HL-60/S4 treated with retinoic acid at 250 ng/mL for 4 days and 3 days (cell line): ENCODE data around the gene ABCA2.

Source experiments
- in situ Hi-C: fragments of 300-500 bp; cut with MboI; formaldehyde crosslinking; loops from 2 replicates; pipeline ENCODE4 v1.7.0; 2022; ENCODE audit warnings: low sequenced_read_pairs

The ABCA2 gene

GRCh38 chr9:136969774-136970173 is 58.3 kb downstream of the ABCA2 start:
- in situ Hi-C loops = no loop called here

DNA sequence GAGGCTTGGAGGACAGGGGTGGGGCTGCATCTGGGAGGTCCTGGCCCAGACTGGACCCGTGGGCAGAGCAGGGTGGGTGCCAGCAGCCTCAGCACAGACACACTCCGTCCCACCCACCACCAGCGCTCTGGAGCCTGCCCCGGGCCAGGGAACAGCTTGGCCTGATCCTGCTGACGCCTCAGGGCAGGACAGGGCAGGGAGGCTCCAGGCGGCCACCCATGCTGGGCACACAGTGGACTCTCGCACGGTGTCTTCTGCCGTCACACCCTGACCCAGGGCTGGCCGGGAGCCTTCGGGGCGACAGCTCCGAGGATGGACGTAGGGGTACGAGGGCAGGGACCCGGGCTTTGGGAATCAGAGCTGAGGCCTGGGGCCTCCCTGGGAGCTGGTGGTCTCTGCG is 58.9 kb downstream of the ABCA2 start:
- in situ Hi-C loops = no loop called here

GRCh38 chr9:136968333-136969127 is 59.5 kb downstream of the ABCA2 start:
- in situ Hi-C loops = no loop called here

DNA sequence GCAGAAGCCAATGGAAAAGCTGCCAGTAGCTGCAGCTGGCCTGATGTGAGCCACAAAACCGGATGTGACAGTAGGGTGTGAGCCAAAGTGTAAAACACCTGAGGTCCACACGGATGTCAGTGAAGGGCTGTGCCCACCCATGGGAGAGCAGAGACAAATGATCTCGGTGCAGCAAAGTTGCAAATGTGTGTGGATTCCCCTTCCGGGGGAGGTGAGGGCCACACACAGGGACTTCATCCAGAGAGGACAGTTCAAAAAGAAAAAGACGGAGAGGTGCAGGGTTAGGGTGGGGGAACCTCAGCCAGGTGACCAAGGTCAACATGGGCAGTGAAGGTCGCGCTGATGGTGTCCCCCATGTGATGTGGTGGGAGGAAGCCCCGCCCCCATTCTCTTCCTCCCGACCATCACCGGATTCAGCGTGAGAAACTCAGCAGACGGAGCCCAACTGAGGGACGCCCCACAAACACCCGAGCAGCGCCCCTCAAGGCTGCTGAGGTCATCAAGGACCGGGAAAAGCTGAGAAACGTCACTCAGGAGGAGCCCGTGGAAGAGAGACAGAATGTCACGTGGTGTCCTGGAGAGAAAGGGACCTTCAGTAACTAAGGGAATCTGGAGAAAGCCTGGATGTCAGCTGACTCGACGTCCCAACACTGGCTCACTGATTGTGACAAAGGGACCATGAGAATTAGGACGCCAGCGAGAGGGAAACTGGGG is 62.1 kb downstream of the ABCA2 start:
- in situ Hi-C loops = no loop called here

DNA sequence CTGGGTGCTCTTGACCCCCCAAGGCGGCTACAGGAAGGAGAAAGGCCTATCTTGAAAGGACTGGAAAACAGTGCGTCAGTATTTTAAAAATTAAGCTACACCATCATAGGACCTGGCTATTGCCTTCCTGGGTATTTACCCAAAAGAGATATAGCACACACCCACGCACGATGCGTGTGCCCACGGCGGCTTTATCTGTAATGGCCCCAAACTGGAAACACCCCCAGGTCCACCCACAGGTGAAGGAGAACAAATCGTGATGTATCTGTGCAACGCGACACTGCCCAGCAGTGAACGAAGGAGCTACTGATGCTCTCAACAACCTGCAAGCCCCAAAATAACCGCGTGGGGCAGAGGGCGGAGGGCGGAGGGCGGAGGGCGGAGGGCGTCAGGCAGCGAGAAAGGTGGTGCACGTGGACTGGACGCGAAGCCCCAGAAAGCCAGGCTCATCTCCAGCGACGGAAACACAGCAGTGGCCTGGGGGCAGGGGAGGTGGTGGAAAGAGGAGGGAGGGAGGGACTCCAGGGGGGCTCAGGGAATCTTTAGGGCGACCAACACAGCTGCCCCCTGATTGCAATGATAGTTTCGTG is 63.1 kb downstream of the ABCA2 start:
- in situ Hi-C loops = no loop called here

DNA sequence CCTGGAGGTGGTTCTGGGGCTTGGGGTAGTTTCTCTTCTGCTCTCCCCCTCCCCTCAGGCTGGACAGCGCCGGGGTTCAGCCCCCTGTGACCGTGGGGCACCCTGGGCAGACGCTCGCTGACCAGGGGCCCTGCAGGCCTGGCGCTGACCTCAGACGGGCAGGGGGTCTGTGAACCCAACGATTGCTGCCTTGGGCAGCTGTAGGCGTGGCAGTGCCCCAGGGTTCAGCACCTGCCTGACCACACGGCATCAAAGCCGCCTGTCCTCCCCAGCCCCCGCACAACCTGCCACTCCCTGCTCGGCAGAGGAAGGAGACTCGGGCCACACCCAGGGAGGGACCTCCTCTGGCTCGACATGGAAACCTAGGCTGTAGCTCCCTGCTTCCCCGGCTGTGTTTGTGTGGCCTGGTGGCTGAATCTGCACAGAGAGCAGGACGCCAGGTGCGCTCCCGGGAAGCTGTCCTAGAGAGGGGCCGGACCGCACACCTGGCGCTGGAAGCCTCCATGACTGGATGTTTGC is 63.8 kb downstream of the ABCA2 start:
- in situ Hi-C loops = no loop called here

DNA sequence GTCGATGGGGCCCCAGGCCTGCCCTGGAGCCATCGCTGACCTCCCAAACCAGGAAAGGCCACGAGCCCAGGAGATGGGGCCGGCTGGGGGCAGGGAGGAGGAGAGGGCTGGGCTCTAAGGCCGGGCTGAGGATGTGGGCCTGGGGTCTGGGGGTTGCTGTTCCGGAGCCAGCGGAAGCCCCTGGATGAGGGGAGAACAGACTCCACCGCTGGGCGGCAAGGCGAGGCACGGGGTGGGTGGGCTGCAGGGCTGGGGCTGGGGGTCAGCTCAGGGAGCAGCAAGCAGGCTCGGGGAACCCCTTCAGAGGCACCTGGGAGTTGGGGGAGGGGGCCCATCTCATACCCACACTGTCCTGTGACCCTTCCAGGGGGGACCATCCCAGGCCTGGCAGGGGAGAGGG is 64.3 kb downstream of the ABCA2 start:
- in situ Hi-C loops = no loop called here

GRCh38 chr9:136963341-136963740 is 64.7 kb downstream of the ABCA2 start:
- in situ Hi-C loops = no loop called here

- in situ Hi-C loops = no loop called here
Observed at GRCh38 chr9:136962701-136963248, 65.3 kb downstream of the ABCA2 start.

GRCh38 chr9:136962163-136962562 is 65.9 kb downstream of the ABCA2 start:
- in situ Hi-C loops = no loop called here

- in situ Hi-C loops = no loop called here
Observed at GRCh38 chr9:136961279-136962065, 66.6 kb downstream of the ABCA2 start.

- in situ Hi-C loops = no loop called here
Observed at GRCh38 chr9:136960938-136961275, 67.1 kb downstream of the ABCA2 start.

- in situ Hi-C loops = no loop called here
Observed at GRCh38 chr9:136960212-136960937, 67.7 kb downstream of the ABCA2 start.

GRCh38 chr9:136958898-136959850 is 68.9 kb downstream of the ABCA2 start:
- in situ Hi-C loops = no loop called here

GRCh38 chr9:136958473-136958872 is 69.6 kb downstream of the ABCA2 start:
- in situ Hi-C loops = no loop called here

GRCh38 chr9:136957901-136958300 is 70.1 kb downstream of the ABCA2 start:
- in situ Hi-C loops = no loop called here

DNA sequence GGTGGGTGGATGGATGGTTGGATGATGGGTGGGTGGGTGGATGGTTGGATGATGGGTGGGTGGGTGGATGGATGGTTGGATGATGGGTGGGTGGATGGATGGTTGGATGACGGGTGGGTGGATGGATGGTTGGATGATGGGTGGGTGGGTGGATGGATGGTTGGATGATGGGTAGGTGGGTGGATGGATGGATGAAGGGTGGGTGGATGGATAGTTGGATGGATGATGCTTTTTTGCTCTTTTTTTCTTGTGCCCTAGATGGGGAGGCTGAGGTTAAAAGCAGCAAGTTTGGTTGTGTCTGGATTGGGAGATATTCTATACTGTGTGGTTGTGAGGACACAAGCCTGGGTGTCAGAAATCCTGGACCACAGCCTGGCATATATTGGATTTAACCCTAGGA is 70.6 kb downstream of the ABCA2 start:
- in situ Hi-C loops = no loop called here
